GM23338 (cell line): ENCODE measurements around the gene PTPRF. TPM values are rescaled to one million over a fixed set of nuclear protein-coding genes. Genes with fewer than 3 reads are reported as not detected.

Experiments used
- ATAC-seq: fragments of 200-7000 bp; cut with Tn5 transposase; 3 replicates; pipeline ENCODE4 v1.9.1; 2020
- DNase-seq: peaks from one replicate; pipeline ENCODE4 v3.0.0-alpha.2; 2015; ENCODE audit warnings: low spot score
- H2AFZ ChIP-seq: fragments of 200-600 bp; sonication (generic); 2 replicates; pipeline ENCODE4 v1.8.0; 2016; ENCODE audit warnings: antibody characterized with exemption, mild to moderate bottlenecking, moderate library complexity
- H3F3A ChIP-seq: fragments of 200-600 bp; sonication (generic); replicated peaks from 2 replicates; pipeline ENCODE4 v1.8.0; 2017; ENCODE audit warnings: antibody characterized with exemption, mixed run types, low read depth
- H3K27ac ChIP-seq: fragments of 200-600 bp; sonication (generic); 2 replicates; pipeline ENCODE4 v1.6.1; 2016; ENCODE audit warnings: low read depth
- H3K27me3 ChIP-seq: fragments of 200-600 bp; sonication (generic); 2 replicates; pipeline ENCODE4 v1.8.0; 2016; ENCODE audit warnings: mild to moderate bottlenecking, mixed run types, moderate library complexity; ENCODE audit not compliant: insufficient read depth
- H3K36me3 ChIP-seq: fragments of 200-600 bp; sonication (generic); 2 replicates; pipeline ENCODE4 v1.8.0; 2016; ENCODE audit warnings: mild to moderate bottlenecking; ENCODE audit not compliant: insufficient read depth
- H3K4me1 ChIP-seq: fragments of 200-600 bp; sonication (generic); 2 replicates; pipeline ENCODE4 v1.8.0; 2016; ENCODE audit warnings: mild to moderate bottlenecking, moderate library complexity; ENCODE audit not compliant: insufficient read depth
- H3K4me2 ChIP-seq: fragments of 200-600 bp; sonication (generic); 2 replicates; pipeline ENCODE4 v1.7.1; 2017; ENCODE audit warnings: mixed run types
- H3K4me3 ChIP-seq: fragments of 200-600 bp; sonication (generic); 2 replicates; pipeline ENCODE4 v1.6.1; 2016; ENCODE audit warnings: mixed run types
- H3K79me2 ChIP-seq: fragments of 200-600 bp; sonication (generic); replicated peaks from 2 replicates; pipeline ENCODE4 v1.8.0; 2017; ENCODE audit warnings: mild to moderate bottlenecking; ENCODE audit not compliant: insufficient read depth
- H3K9me2 ChIP-seq: fragments of 200-600 bp; sonication (generic); 2 replicates; pipeline ENCODE4 v1.8.0; 2017; ENCODE audit not compliant: insufficient read depth
- H4K20me1 ChIP-seq: fragments of 200-600 bp; sonication (generic); replicated peaks from 2 replicates; pipeline ENCODE4 v1.8.0; 2017; ENCODE audit warnings: mild to moderate bottlenecking; ENCODE audit not compliant: insufficient read depth
- H3K27ac Mint-ChIP-seq: 2 replicates; pipeline ENCODE4 v1.8.0; 2020; ENCODE audit warnings: inconsistent platforms, mild to moderate bottlenecking, moderate library complexity, mixed read lengths
- H3K27me3 Mint-ChIP-seq: 3 replicates; pipeline ENCODE4 v1.8.0; 2022; ENCODE audit warnings: low read depth, mild to moderate bottlenecking, moderate library complexity, mixed read lengths, inconsistent platforms; ENCODE audit not compliant: insufficient read depth, poor library complexity
- H3K36me3 Mint-ChIP-seq: 3 replicates; pipeline ENCODE4 v1.8.0; 2021; ENCODE audit warnings: low read depth, mild to moderate bottlenecking, inconsistent platforms, moderate library complexity, mixed read lengths
- H3K4me1 Mint-ChIP-seq: 3 replicates; pipeline ENCODE4 v1.8.0; 2020; ENCODE audit warnings: mild to moderate bottlenecking, inconsistent platforms, mixed read lengths
- H3K4me3 Mint-ChIP-seq: 3 replicates; pipeline ENCODE4 v1.8.0; 2021; ENCODE audit warnings: moderate library complexity, mild to moderate bottlenecking, inconsistent platforms, mixed read lengths
- H3K9me3 Mint-ChIP-seq: 3 replicates; pipeline ENCODE4 v1.8.0; 2020; ENCODE audit warnings: moderate library complexity, mild to moderate bottlenecking, inconsistent platforms, mixed read lengths
- CREB1 ChIP-seq: fragments of 250-450 bp; sonication (Bioruptor Pico); IDR thresholded peaks from 2 replicates; pipeline ENCODE4 v1.5.0; 2020; ENCODE audit warnings: low read depth, mild to moderate bottlenecking, moderate library complexity
- EZH2 ChIP-seq: fragments of 200-600 bp; sonication (generic); IDR thresholded peaks from one replicate; pipeline ENCODE4 v1.8.0; 2017; ENCODE audit warnings: antibody characterized with exemption, mild to moderate bottlenecking, low read depth; ENCODE audit not compliant: unreplicated experiment
- EZH2phosphoT487 ChIP-seq: fragments of 200-600 bp; sonication (generic); IDR thresholded peaks from one replicate; pipeline ENCODE4 v1.8.1; 2018; ENCODE audit warnings: antibody characterized with exemption; ENCODE audit not compliant: unreplicated experiment
- JUNB ChIP-seq: IDR thresholded peaks from one replicate; pipeline ENCODE4 v1.6.1; 2016; ENCODE audit warnings: antibody characterized with exemption; ENCODE audit not compliant: unreplicated experiment
- NANOG ChIP-seq: IDR thresholded peaks from 2 replicates; pipeline ENCODE4 v1.6.1; 2016; ENCODE audit warnings: antibody characterized with exemption, borderline replicate concordance
- ZNF114 ChIP-seq: fragments of 250-450 bp; sonication (Bioruptor Pico); IDR thresholded peaks from 2 replicates; pipeline ENCODE4 v1.5.0; 2020; ENCODE audit warnings: mild to moderate bottlenecking, moderate library complexity
- ZNF331 ChIP-seq: fragments of 250-450 bp; sonication (Bioruptor Pico); IDR thresholded peaks from 2 replicates; pipeline ENCODE4 v1.5.0; 2020; ENCODE audit warnings: low read depth, mild to moderate bottlenecking, moderate library complexity
- ZNF462 ChIP-seq: fragments of 250-450 bp; sonication (Bioruptor Pico); IDR thresholded peaks from 2 replicates; pipeline ENCODE4 v1.5.0; 2020; ENCODE audit warnings: mild to moderate bottlenecking, moderate library complexity
- polyA plus RNA-seq: library from polyadenylated mRNA; unstranded; fragments of >200 nt; fragmentation: Nextera tagmentation; extraction: Ambion mirVana; gene quantifications from 2 replicates; pipeline ENCODE4 v1.2.1, GENCODE V29; 2016
- total RNA-seq: library from RNA; depleted of rRNA; stranded (reverse); fragments of >200 nt; shearing (Covaris generic); gene quantifications from 2 replicates; pipeline ENCODE4 v1.2.3, GENCODE V29; 2014
- TF ChIP-seq, protein P1 (sequence below): IDR thresholded peaks from 2 replicates; pipeline ENCODE4 v1.6.1; 2016; ENCODE audit warnings: antibody characterized with exemption

The PTPRF gene
- total and polyA plus RNA-seq, 2 experiments from 2014 or later: 52.4 to 173 TPM

DNA sequence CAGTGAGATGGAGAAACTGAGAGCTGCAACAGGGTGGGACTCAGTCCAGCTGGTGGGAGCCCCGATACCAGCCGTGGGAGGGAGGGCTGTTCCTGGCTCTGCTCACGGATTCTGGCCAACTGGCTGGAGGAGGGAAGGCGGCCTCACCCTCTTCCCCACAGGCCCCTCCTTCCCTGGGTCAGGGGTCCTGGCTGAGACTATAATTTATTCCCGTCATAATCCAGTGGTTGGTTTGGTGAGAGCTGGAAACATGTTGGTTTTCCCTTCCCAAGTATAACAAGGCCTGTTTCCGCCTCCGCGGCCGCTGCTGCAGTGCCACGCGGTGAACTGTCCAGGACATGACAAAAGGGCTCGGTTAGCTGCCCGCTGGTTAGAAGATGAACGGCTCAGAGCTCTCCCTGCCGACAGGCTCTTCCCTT lies 10.0 kb downstream of the PTPRF start (continued):
- TF ChIP-seq ZNF462 (CRISPR knock-in tag): no peak
- TF ChIP-seq EZH2: no peak
- no peak for TF ChIP-seq ZNF114
- TF ChIP-seq, protein P1, sequence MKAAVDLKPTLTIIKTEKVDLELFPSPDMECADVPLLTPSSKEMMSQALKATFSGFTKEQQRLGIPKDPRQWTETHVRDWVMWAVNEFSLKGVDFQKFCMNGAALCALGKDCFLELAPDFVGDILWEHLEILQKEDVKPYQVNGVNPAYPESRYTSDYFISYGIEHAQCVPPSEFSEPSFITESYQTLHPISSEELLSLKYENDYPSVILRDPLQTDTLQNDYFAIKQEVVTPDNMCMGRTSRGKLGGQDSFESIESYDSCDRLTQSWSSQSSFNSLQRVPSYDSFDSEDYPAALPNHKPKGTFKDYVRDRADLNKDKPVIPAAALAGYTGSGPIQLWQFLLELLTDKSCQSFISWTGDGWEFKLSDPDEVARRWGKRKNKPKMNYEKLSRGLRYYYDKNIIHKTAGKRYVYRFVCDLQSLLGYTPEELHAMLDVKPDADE: no peak
- no peak for TF ChIP-seq CREB1 (CRISPR knock-in tag)
- no peak for TF ChIP-seq JUNB
- no peak for TF ChIP-seq ZNF331 (CRISPR knock-in tag)
- no peak for TF ChIP-seq EZH2phosphoT487
- TF ChIP-seq NANOG: no peak

DNA sequence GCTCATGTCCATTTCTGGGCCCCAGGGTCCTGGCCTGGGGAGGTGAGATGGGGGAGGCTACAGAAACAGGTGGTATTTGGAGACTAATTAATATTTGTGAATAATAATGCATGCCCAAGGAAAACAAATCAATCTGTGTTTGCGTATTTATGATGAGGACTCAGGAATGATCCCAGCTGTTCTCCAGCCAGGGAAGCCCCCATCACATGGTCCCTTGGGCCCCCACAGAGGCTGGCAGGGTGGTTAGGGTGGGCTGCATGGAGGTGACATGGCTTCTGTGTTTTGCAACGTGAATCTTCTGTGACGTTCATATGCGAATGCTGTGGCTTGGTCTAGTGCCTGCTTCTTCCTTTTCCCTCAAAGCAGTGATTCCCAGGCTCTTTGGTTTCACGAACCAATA lies 10.5 kb downstream of the PTPRF start:
- H3K4me2 ChIP-seq: no peak overlapping the region
- no peak overlapping the region for H3K4me3 Mint-ChIP-seq
- H3K79me2 ChIP-seq: peaks cover 54% of the 10 kb centered on the region
- 0 out of 2 replicates have a peak, but pooled peaks cover 3% of the 10 kb centered on the region for H3K36me3 ChIP-seq
- TF ChIP-seq ZNF331 (CRISPR knock-in tag): no peak
- no peak for TF ChIP-seq ZNF462 (CRISPR knock-in tag)
- TF ChIP-seq ZNF114: no peak
- ATAC-seq (no peak), DNase-seq (no peak)
- H4K20me1 ChIP-seq: peaks cover 46% of the 10 kb centered on the region
- H3K27ac Mint-ChIP-seq: no peak overlapping the region
- H3F3A ChIP-seq: no peaks in the 10 kb centered on the region
- no peak overlapping the region for H3K27ac ChIP-seq
- no peaks in the 10 kb centered on the region for H3K9me2 ChIP-seq
- peaks cover 33% of the 10 kb centered on the region for H3K36me3 Mint-ChIP-seq
- H3K27me3 Mint-ChIP-seq: peaks cover 24% of the 10 kb centered on the region
- H2AFZ ChIP-seq: no peak overlapping the region
- no peak overlapping the region for H3K4me3 ChIP-seq
- H3K27me3 ChIP-seq: no peaks in the 10 kb centered on the region
- H3K9me3 Mint-ChIP-seq: no peaks in the 10 kb centered on the region; the same call in 2 of the 3 replicates
- peaks cover 14% of the 10 kb centered on the region for H3K4me1 ChIP-seq
- H3K4me1 Mint-ChIP-seq: peaks cover 64% of the 10 kb centered on the region
